NT2/D1 (cell line): Measurements from ENCODE around the gene SMG7.

Experiments used
- YY1 ChIP-seq: IDR thresholded peaks from 2 replicates; pipeline ENCODE4 v1.6.1; 2011; ENCODE audit not compliant: insufficient read length, insufficient read depth
- ZNF274 ChIP-seq: IDR thresholded peaks from 2 replicates; pipeline ENCODE4 v1.6.1; 2011; ENCODE audit warnings: mild to moderate bottlenecking, low read depth, low read length

GRCh38 chr1:183552891-183553290, 80.6 kb downstream of the SMG7 start:
- TF ChIP-seq ZNF274 (no peak), YY1 (no peak)
